Stimulated activated CD4-positive, alpha-beta T cell treated with anti-CD3 and anti-CD28 coated beads, Interleukin-4, amount 100 ng/mL, for 1 hour (primary cell): Measurements from ENCODE around the gene CYB5D1.

Source experiments
- DNase-seq: peaks from one replicate; pipeline ENCODE4 v3.0.0-alpha.2; 2020

The CYB5D1 gene

DNA sequence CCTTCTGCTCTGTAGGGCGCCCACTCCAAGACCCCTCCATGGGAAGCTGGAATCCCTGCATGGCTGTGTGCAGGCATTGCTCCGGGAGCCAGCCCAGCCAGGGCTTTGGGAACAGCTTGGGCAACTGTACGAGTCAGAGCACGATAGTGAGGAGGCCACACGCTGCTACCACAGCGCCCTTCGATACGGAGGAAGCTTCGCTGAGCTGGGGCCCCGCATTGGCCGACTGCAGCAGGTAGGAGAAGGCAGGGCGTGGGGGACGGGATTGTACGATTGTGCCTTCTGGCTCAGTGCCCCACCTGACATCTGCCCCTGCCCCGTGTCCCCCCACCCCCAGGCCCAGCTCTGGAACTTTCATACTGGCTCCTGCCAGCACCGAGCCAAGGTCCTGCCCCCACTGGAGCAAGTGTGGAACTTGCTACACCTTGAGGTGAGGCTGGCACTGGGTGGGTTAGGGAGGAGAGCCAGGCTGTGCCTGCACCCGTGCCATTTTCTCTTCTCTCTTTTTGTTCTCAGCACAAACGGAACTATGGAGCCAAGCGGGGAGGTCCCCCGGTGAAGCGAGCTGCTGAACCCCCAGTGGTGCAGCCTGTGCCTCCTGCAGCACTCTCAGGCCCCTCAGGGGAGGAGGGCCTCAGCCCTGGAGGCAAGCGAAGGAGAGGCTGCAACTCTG, 11.6 kb upstream of the CYB5D1 start:
- DNase-seq = no peak

DNA sequence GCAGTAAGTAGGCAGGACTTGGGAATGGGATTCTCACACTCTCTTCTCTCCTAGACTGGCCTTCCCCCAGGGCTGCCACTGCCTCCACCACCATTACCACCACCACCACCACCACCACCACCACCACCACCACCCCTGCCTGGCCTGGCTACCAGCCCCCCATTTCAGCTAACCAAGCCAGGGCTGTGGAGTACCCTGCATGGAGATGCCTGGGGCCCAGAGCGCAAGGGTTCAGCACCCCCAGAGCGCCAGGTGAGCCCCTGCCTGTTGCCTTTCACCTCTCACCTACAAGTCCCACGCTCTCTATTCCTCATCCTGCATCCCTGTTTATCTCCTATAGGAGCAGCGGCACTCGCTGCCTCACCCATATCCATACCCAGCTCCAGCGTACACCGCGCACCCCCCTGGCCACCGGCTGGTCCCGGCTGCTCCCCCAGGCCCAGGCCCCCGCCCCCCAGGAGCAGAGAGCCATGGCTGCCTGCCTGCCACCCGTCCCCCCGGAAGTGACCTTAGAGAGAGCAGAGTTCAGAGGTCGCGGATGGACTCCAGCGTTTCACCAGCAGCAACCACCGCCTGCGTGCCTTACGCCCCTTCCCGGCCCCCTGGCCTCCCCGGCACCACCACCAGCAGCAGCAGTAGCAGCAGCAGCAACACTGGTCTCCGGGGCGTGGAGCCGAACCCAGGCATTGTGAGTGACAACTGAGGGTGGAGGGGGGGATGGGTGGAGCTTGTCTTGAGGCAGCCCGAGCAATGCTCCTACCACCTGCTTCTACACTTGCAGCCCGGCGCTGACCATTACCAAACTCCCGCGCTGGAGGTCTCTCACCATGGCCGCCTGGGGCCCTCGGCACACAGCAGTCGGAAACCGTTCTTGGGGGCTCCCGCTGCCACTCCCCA, 10.8 kb upstream of the CYB5D1 start:
- no peak for DNase-seq

DNA sequence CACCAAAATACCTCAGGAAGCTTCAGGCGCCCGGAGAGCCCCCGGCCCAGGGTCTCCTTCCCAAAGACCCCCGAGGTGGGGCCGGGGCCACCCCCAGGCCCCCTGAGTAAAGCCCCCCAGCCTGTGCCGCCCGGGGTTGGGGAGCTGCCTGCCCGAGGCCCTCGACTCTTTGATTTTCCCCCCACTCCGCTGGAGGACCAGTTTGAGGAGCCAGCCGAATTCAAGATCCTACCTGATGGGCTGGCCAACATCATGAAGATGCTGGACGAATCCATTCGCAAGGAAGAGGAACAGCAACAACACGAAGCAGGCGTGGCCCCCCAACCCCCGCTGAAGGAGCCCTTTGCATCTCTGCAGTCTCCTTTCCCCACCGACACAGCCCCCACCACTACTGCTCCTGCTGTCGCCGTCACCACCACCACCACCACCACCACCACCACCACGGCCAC, 9.6 kb upstream of the CYB5D1 start:
- DNase-seq = no peak

DNA sequence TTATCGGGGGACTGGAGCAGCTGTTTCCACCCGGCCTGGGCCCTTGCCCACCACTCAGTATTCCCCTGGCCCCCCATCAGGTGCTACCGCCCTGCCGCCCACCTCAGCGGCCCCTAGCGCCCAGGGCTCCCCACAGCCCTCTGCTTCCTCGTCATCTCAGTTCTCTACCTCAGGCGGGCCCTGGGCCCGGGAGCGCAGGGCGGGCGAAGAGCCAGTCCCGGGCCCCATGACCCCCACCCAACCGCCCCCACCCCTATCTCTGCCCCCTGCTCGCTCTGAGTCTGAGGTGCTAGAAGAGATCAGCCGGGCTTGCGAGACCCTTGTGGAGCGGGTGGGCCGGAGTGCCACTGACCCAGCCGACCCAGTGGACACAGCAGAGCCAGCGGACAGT, 9.1 kb upstream of the CYB5D1 start:
- no peak for DNase-seq

DNA sequence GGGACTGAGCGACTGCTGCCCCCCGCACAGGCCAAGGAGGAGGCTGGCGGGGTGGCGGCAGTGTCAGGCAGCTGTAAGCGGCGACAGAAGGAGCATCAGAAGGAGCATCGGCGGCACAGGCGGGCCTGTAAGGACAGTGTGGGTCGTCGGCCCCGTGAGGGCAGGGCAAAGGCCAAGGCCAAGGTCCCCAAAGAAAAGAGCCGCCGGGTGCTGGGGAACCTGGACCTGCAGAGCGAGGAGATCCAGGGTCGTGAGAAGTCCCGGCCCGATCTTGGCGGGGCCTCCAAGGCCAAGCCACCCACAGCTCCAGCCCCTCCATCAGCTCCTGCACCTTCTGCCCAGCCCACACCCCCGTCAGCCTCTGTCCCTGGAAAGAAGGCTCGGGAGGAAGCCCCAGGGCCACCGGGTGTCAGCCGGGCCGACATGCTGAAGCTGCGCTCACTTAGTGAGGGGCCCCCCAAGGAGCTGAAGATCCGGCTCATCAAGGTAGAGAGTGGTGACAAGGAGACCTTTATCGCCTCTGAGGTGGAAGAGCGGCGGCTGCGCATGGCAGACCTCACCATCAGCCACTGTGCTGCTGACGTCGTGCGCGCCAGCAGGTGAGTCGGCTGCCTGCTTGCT, 8.6 kb upstream of the CYB5D1 start:
- DNase-seq = no peak

DNA sequence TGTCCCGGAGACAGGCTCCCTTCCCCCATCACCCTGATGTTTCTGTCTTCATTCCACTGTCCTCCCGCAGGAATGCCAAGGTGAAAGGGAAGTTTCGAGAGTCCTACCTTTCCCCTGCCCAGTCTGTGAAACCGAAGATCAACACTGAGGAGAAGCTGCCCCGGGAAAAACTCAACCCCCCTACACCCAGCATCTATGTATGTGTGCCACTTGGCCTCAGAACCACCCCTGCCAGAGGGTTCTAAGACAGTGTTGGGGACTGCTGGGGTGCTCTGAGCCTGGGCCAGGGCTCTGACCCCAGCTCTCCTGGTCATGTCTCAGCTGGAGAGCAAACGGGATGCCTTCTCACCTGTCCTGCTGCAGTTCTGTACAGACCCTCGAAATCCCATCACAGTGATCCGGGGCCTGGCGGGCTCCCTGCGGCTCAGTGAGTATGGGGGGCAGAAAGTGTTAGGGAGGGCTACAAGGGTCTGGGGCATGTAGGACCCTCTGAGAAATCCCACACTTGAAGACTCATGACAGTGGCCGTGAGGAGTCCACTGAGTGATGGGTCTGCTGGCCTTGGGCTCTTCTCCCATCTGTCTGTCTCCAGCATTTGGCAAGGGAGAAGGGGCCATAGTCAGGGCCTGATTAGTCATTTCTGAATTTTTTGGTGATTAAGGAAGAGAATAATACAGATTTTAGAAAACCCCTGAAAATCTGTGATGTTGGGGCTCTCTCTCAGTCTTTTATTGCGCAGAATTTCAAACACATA, 7.9 kb upstream of the CYB5D1 start:
- DNase-seq = no peak

DNA sequence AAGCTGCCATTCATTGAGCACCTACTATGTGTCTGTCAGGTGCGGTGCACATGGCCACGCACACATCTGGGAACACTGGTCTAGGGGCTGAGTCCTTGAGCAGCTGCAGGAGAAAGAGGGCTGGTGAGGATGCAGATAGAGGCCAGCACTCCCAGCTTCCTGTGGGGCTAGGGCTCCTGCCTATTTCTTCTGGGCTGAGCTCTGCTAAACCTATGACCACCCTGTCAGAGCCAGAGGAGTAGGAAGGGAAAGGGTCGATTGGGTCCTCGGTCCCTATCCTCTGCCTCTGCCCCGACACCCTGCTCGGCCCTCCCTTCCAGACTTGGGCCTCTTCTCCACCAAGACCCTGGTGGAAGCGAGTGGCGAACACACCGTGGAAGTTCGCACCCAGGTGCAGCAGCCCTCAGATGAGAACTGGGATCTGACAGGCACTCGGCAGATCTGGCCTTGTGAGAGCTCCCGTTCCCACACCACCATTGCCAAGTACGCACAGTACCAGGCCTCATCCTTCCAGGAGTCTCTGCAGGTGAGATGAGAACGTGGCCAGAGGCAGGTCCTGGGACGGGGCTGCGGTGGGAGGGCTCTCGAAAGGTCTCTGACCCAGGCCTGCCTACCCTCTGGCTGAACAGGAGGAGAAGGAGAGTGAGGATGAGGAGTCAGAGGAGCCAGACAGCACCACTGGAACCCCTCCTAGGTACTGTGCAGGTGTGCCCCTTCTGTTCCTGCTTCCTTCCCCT, 6.9 kb upstream of the CYB5D1 start:
- DNase-seq = no peak

DNA sequence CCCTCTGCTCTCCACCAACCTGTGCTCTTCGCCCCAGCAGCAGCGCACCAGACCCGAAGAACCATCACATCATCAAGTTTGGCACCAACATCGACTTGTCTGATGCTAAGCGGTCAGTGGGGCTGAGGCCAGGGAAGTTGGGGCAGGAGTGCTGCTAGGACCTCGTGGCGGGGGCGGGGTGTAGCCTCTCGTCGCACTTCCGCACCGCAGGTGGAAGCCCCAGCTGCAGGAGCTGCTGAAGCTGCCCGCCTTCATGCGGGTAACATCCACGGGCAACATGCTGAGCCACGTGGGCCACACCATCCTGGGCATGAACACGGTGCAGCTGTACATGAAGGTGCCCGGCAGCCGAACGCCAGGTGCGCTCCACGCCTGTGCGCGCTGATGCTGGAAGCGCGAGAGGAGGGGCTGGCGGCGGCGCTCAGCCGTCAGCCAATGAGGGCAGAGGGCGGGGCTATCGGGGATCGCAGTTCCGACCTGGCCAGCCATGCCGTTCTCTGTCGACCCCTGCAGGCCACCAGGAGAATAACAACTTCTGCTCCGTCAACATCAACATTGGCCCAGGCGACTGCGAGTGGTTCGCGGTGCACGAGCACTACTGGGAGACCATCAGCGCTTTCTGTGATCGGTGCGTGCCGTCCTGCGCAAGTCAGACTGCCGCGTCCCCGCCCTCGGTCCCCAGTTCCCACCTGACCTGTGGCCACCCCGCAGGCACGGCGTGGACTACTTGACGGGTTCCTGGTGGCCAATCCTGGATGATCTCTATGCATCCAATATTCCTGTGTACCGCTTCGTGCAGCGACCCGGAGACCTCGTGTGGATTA, 6.2 kb upstream of the CYB5D1 start:
- DNase-seq = peak; percentile 95

DNA sequence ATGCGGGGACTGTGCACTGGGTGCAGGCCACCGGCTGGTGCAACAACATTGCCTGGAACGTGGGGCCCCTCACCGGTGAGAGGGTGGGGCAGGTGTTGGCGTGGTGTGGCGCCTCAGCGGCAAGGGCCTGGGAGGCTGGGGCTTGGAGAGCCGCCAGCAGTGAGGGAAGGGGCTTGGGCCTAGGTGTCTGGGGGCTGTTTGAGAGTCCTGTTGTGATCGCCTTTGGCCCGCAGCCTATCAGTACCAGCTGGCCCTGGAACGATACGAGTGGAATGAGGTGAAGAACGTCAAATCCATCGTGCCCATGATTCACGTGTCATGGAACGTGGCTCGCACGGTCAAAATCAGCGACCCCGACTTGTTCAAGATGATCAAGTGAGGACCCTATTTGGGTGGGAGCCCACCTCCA, 5.5 kb upstream of the CYB5D1 start:
- DNase-seq = peak; percentile 4

DNA sequence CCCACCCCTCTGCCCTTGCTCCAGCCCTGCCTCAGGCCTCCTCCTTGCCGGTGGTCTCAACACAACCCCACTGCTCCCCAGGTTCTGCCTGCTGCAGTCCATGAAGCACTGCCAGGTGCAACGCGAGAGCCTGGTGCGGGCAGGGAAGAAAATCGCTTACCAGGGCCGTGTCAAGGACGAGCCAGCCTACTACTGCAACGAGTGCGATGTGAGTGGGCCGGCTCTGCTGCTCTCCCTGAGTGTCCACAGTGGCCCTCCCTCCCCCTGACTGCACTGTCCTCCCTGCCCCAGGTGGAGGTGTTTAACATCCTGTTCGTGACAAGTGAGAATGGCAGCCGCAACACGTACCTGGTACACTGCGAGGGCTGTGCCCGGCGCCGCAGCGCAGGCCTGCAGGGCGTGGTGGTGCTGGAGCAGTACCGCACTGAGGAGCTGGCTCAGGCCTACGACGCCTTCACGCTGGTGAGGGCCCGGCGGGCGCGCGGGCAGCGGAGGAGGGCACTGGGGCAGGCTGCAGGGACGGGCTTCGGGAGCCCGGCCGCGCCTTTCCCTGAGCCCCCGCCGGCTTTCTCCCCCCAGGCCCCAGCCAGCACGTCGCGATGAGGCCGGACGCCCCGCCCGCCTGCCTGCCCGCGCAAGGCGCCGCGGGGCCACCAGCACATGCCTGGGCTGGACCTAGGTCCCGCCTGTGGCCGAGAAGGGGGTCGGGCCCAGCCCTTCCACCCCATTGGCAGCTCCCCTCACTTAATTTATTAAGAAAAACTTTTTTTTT, 4.7 kb upstream of the CYB5D1 start:
- DNase-seq = peak; percentile 9

DNA sequence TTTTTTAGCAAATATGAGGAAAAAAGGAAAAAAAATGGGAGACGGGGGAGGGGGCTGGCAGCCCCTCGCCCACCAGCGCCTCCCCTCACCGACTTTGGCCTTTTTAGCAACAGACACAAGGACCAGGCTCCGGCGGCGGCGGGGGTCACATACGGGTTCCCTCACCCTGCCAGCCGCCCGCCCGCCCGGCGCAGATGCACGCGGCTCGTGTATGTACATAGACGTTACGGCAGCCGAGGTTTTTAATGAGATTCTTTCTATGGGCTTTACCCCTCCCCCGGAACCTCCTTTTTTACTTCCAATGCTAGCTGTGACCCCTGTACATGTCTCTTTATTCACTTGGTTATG, 4.1 kb upstream of the CYB5D1 start:
- DNase-seq = peak; percentile 7

DNA sequence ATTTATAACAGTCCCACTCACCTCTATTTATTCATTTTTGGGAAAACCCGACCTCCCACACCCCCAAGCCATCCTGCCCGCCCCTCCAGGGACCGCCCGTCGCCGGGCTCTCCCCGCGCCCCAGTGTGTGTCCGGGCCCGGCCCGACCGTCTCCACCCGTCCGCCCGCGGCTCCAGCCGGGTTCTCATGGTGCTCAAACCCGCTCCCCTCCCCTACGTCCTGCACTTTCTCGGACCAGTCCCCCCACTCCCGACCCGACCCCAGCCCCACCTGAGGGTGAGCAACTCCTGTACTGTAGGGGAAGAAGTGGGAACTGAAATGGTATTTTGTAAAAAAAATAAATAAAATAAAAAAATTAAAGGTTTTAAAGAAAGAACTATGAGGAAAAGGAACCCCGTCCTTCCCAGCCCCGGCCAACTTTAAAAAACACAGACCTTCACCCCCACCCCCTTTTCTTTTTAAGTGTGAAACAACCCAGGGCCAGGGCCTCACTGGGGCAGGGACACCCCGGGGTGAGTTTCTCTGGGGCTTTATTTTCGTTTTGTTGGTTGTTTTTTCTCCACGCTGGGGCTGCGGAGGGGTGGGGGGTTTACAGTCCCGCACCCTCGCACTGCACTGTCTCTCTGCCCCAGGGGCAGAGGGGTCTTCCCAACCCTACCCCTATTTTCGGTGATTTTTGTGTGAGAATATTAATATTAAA, 3.6 kb upstream of the CYB5D1 start:
- DNase-seq = peak; percentile 4

DNA sequence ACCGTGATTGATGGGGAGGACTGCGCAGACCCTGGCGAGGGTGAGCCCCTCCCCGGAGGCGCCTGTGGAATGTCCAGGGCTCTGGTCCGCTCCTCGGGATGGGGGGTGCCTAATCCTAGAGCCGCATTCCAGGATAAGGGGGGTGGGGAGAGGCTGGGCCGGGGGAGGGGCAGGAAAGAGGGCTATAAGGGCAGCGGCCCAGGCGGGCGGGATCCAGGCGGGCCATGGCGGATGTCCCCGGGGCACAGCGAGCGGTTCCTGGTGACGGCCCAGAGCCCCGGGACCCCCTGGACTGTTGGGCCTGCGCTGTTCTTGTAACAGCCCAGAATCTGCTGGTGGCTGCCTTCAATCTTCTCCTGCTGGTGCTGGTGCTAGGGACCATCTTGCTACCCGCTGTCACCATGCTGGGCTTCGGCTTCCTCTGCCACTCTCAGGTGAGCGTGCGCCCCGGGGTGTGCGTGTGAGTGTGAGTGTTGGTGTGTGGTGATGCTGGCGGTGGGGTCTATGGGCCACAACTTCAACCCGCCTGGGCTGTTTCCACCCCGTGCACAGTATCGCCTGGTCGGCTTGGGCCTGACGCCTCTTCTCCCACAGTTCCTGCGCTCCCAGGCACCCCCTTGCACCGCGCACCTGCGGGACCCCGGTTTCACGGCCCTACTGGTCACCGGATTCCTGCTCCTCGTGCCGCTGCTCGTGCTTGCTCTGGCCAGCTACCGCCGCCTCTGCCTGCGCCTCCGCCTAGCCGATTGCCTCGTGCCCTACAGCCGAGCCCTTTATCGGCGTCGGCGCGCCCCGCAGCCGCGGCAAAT, 2.7 kb upstream of the CYB5D1 start, which contains the start of gene TMEM88:
Gene TMEM88, plus strand, starts transcription at position 216 of the 809 bp plus-strand sequence. Its CDS starts 9 bp downstream, at position 225.
- DNase-seq = peak; percentile 24

DNA sequence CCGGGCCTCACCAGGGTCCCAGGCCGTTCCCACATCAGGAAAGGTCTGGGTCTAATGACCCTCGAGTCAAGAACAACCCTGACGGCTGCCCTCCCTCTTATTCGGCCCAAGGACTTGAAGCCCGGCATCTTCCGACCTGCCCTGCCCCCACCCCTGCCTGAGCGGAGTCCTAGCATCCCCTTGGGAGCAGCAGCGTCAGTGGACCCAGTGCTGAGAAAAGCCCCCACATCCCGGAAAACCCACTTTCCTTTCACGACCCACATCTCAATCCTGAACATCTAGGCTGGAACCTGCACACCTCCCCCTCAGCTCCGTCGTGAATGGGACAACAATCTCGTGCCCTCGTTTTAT, 2.2 kb upstream of the CYB5D1 start:
- no peak for DNase-seq

DNA sequence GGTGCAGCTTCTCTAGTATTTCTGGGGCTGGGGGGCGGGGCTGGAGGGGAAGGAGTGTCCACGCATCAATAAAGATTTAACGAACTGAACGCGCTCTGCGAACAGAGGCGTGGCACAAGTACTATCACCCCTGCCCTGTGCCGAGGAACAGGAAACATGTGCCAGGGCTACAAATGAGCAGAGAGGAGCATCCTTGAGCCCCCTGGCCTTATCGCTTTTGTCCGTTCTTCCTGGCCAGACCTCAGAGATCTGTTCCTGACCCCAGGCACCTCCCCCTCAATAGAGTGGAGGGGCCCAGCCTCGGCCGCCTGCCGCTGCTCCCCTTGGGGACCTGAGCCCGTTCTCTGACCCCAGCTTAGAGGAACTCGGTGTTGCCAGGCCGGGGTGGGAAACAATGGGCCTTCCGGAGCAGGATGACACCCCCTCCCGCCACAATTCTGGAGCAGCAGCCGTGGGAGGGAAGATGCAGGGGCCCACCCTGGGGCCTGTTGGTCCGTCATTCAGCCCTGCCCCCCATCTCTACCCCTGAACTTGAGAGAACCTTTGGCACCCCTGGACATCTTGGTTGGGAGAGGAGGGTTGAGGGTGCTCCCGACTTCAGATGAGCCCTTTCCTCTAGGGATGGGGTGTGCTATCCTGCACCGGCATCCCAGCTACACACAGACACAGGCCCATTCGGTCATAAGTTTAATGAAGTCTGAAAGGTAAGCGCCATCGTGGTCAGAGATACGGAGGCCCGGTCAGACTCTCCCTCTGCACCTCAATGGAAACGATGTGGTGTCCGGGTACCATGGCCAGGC, 1.6 kb upstream of the CYB5D1 start:
- peak; percentile 36 for DNase-seq

DNA sequence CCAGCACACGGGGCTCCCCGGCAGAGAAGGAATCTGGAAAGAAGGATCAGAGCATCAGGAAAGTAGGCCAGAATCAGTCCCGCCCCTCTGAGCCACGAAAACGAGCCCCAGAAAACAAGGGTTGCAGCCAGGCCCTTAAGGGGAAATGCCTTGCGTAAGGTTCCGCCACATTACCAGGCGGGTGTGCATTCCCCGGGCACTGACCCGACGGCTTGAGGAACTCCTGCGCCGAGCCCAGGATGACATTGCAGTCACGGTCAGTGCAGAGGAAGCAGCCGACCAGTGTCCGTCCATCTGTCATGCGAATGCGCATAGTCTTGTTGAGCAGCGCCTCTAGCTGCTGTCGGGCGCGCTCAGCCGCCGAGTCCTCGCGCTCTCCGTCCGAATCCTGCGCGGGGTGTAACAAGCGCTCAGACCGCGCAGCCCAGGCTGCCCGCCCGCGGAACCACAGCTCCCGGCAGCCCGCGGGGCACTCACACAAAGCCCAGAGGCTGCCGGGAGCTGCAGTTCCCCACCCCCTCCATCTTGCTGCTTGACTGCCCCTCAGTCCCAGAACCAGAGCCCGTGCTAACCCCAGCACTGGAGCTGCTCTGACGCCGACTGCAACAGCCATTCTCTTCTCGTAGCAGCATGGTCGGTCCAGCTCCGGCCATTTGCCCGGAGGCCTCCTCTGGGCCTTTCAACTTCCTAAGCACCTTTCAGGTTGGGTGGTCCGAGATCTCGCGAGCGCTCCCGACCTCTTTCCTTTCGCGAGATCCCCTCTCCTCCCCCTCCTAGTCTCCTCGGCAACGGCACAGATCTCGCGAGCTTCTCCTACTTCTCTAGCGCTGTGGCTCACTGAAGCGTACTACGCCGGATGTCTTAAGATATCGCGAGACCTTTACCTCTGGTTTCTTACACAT, 741 bp upstream of the CYB5D1 start, which contains the start of gene NAA38:
Gene NAA38, minus strand, starts transcription at position 749 of the 902 bp plus-strand sequence. Its CDS starts 96 bp downstream, at position 653.
- DNase-seq = peak; percentile 89

DNA sequence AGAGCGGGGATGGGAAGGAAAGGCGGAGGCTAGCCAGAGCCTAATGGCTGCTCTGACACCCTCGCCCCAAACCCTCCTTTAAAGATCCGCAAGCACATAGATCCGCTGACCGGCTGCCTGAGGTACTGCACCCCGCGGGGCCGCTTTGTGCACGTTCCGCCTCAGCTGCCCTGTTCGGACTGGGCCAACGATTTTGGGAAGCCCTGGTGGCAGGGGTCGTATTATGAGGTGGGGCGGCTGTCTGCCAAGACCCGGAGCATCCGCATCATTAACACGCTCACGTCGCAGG, 663 bp downstream of the CYB5D1 start:
- peak; percentile 46 for DNase-seq
